Measurements from ENCODE around the gene PCED1B. TPM values are rescaled to one million over a fixed set of nuclear protein-coding genes. Genes with fewer than 3 reads are reported as not detected.

PCED1B gene
- total and polyA plus RNA-seq, 9 donors, result 0.22 to 0.94 (median 0.53) TPM

- H3K4me1 ChIP-seq (ENCODE audit: control insufficient read depth, insufficient read depth, low read length), result no peaks in the 10 kb centered on the region
- no peaks in the 10 kb centered on the region for H3K27me3 ChIP-seq (ENCODE audit: control insufficient read depth, insufficient read depth, low read length)
- no peak overlapping the region for H3K4me3 ChIP-seq (ENCODE audit: low read length)
- DNase-seq, result no peak
- no peaks in the 10 kb centered on the region for H3K36me3 ChIP-seq (ENCODE audit: control insufficient read depth, insufficient read depth, low read length)
- no peaks in the 10 kb centered on the region for H3K9me3 ChIP-seq (replicated peaks; ENCODE audit: control insufficient read depth, low read depth, low read length)
- no peak overlapping the region for H3K27ac ChIP-seq (ENCODE audit: low read length)
Observed at GRCh38 chr12:47141459-47141858, 62.0 kb downstream of the PCED1B start.

DNA sequence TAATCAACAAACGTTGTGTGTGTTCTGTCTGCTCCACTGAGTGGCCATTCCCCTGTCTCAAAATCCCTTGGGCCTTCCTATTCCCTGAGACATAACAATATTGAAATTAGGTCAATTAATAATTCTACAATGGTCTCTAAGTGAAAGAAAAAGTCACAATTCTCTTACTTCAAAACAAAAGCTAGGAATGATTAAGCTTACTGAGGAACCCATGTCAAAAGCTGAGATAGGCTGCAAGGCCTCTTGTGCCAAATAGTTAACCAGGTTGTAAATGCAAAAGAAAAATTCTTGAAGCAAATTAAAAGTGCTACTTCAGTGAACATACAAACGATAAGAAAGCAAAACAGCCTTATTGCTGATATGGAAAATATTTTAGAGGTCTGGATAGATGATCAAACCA lies 65.3 kb downstream of the PCED1B start:
- Histone ChIP-seq H3K9me3 (replicated peaks; ENCODE audit: control insufficient read depth, low read depth, low read length) (no peaks in the 10 kb centered on the region), H3K27me3 (ENCODE audit: control insufficient read depth, insufficient read depth, low read length) (no peaks in the 10 kb centered on the region), H3K4me3 (ENCODE audit: low read length) (no peak overlapping the region), H3K4me1 (ENCODE audit: control insufficient read depth, insufficient read depth, low read length) (no peaks in the 10 kb centered on the region), H3K27ac (ENCODE audit: low read length) (no peak overlapping the region), H3K36me3 (ENCODE audit: control insufficient read depth, insufficient read depth, low read length) (no peaks in the 10 kb centered on the region)
- DNase-seq, result no peak
- WGBS (ENCODE audit: insufficient coverage), result no CpG with 5 or more reads among the region's 2 CpGs

- Histone ChIP-seq H3K4me1 (ENCODE audit: control insufficient read depth, insufficient read depth, low read length) (no peaks in the 10 kb centered on the region), H3K27me3 (ENCODE audit: control insufficient read depth, insufficient read depth, low read length) (no peaks in the 10 kb centered on the region), H3K27ac (ENCODE audit: low read length) (no peak overlapping the region), H3K4me3 (ENCODE audit: low read length) (no peak overlapping the region), H3K9me3 (replicated peaks; ENCODE audit: control insufficient read depth, low read depth, low read length) (no peaks in the 10 kb centered on the region), H3K36me3 (ENCODE audit: control insufficient read depth, insufficient read depth, low read length) (no peaks in the 10 kb centered on the region)
- no peak for DNase-seq
- 82% methylated on average over 3 of the region's 4 CpGs for WGBS (ENCODE audit: insufficient coverage)
Observed at GRCh38 chr12:47145188-47145587, 65.8 kb downstream of the PCED1B start.

DNA sequence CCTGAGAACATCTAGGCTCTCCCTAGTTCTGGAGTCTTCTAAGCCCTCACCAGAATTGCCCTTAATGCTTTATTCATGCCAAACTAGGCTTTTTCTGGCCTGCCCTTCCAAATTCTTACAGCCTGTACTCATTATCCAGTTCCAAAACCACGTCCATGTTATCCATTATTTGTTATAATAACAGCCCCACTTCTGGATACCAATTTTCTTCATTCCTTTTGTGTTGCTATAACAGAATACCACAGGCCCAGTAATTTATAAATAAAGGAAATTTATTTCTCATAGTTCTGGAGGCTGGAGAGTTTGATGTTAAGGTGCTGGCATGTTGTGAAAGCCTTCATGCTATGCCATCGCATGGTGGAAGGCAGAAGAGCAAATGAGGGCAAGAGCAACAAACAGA lies 68.3 kb downstream of the PCED1B start:
- Histone ChIP-seq H3K36me3 (ENCODE audit: control insufficient read depth, insufficient read depth, low read length) (no peaks in the 10 kb centered on the region), H3K27me3 (ENCODE audit: control insufficient read depth, insufficient read depth, low read length) (no peaks in the 10 kb centered on the region), H3K4me1 (ENCODE audit: control insufficient read depth, insufficient read depth, low read length) (no peaks in the 10 kb centered on the region), H3K4me3 (ENCODE audit: low read length) (no peak overlapping the region), H3K27ac (ENCODE audit: low read length) (no peak overlapping the region), H3K9me3 (replicated peaks; ENCODE audit: control insufficient read depth, low read depth, low read length) (no peaks in the 10 kb centered on the region)
- no CpG with 5 or more reads among the region's 2 CpGs for WGBS (ENCODE audit: insufficient coverage)
- DNase-seq, result no peak

GRCh38 chr12:47149146-47149545 lies 69.7 kb downstream of the PCED1B start:
- Histone ChIP-seq H3K36me3 (ENCODE audit: control insufficient read depth, insufficient read depth, low read length) (no peaks in the 10 kb centered on the region), H3K4me3 (ENCODE audit: low read length) (no peak overlapping the region), H3K9me3 (replicated peaks; ENCODE audit: control insufficient read depth, low read depth, low read length) (no peaks in the 10 kb centered on the region), H3K4me1 (ENCODE audit: control insufficient read depth, insufficient read depth, low read length) (no peaks in the 10 kb centered on the region), H3K27ac (ENCODE audit: low read length) (no peak overlapping the region), H3K27me3 (ENCODE audit: control insufficient read depth, insufficient read depth, low read length) (no peaks in the 10 kb centered on the region)
- WGBS (ENCODE audit: insufficient coverage), result 86% methylated on average over 1 of the region's 3 CpGs
- DNase-seq, result no peak

DNA sequence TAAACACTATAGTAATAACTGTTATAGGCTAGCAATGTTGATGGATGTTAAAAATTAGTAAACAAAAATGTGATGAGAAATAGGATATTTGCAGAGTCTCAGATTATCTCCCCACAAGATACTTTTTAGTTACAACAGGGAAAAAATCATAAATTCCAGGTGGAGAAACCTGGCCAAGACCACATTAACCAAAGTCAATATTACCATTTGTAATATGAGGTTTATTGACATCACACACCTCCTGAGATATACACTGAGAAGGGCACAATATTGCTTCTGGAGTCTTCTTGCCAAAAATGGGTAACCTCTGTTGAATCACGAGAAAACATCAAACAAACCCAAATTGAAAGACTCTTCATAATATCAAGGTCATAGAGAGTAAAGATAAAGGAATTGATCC lies 72.7 kb downstream of the PCED1B start:
- no peak overlapping the region for H3K27ac ChIP-seq (ENCODE audit: low read length)
- no peak overlapping the region for H3K4me3 ChIP-seq (ENCODE audit: low read length)
- no CpG with 5 or more reads among the region's 1 CpG for WGBS (ENCODE audit: insufficient coverage)
- no peaks in the 10 kb centered on the region for H3K36me3 ChIP-seq (ENCODE audit: control insufficient read depth, insufficient read depth, low read length)
- no peaks in the 10 kb centered on the region for H3K9me3 ChIP-seq (replicated peaks; ENCODE audit: control insufficient read depth, low read depth, low read length)
- H3K4me1 ChIP-seq (ENCODE audit: control insufficient read depth, insufficient read depth, low read length), result no peaks in the 10 kb centered on the region
- DNase-seq, result no peak
- no peaks in the 10 kb centered on the region for H3K27me3 ChIP-seq (ENCODE audit: control insufficient read depth, insufficient read depth, low read length)

GRCh38 chr12:47155457-47156166 lies 76.2 kb downstream of the PCED1B start:
- no CpG with 5 or more reads among the region's 3 CpGs for WGBS (ENCODE audit: insufficient coverage)
- no peaks in the 10 kb centered on the region for H3K4me1 ChIP-seq (ENCODE audit: control insufficient read depth, insufficient read depth, low read length)
- H3K27ac ChIP-seq (ENCODE audit: low read length), result no peak overlapping the region
- no peaks in the 10 kb centered on the region for H3K27me3 ChIP-seq (ENCODE audit: control insufficient read depth, insufficient read depth, low read length)
- H3K4me3 ChIP-seq (ENCODE audit: low read length), result no peak overlapping the region
- DNase-seq, result no peak
- H3K36me3 ChIP-seq (ENCODE audit: control insufficient read depth, insufficient read depth, low read length), result no peaks in the 10 kb centered on the region
- H3K9me3 ChIP-seq (replicated peaks; ENCODE audit: control insufficient read depth, low read depth, low read length), result no peaks in the 10 kb centered on the region

GRCh38 chr12:47156167-47156736 lies 76.8 kb downstream of the PCED1B start:
- Histone ChIP-seq H3K9me3 (replicated peaks; ENCODE audit: control insufficient read depth, low read depth, low read length) (no peaks in the 10 kb centered on the region), H3K27me3 (ENCODE audit: control insufficient read depth, insufficient read depth, low read length) (no peaks in the 10 kb centered on the region), H3K27ac (ENCODE audit: low read length) (no peak overlapping the region), H3K4me1 (ENCODE audit: control insufficient read depth, insufficient read depth, low read length) (no peaks in the 10 kb centered on the region), H3K36me3 (ENCODE audit: control insufficient read depth, insufficient read depth, low read length) (no peaks in the 10 kb centered on the region), H3K4me3 (ENCODE audit: low read length) (no peak overlapping the region)
- DNase-seq, result peak; percentile 9
- 50% methylated on average over 2 of the region's 2 CpGs for WGBS (ENCODE audit: insufficient coverage)

GRCh38 chr12:47158792-47159191 lies 79.4 kb downstream of the PCED1B start:
- Histone ChIP-seq H3K27ac (ENCODE audit: low read length) (no peak overlapping the region), H3K27me3 (ENCODE audit: control insufficient read depth, insufficient read depth, low read length) (no peaks in the 10 kb centered on the region), H3K36me3 (ENCODE audit: control insufficient read depth, insufficient read depth, low read length) (no peaks in the 10 kb centered on the region), H3K9me3 (replicated peaks; ENCODE audit: control insufficient read depth, low read depth, low read length) (no peaks in the 10 kb centered on the region), H3K4me3 (ENCODE audit: low read length) (no peak overlapping the region), H3K4me1 (ENCODE audit: control insufficient read depth, insufficient read depth, low read length) (no peaks in the 10 kb centered on the region)
- no CpG with 5 or more reads among the region's 1 CpG for WGBS (ENCODE audit: insufficient coverage)
- no peak for DNase-seq

GRCh38 chr12:47159348-47159747 lies 79.9 kb downstream of the PCED1B start:
- Histone ChIP-seq H3K4me3 (ENCODE audit: low read length) (no peak overlapping the region), H3K36me3 (ENCODE audit: control insufficient read depth, insufficient read depth, low read length) (no peaks in the 10 kb centered on the region), H3K4me1 (ENCODE audit: control insufficient read depth, insufficient read depth, low read length) (no peaks in the 10 kb centered on the region), H3K27ac (ENCODE audit: low read length) (no peak overlapping the region), H3K27me3 (ENCODE audit: control insufficient read depth, insufficient read depth, low read length) (no peaks in the 10 kb centered on the region), H3K9me3 (replicated peaks; ENCODE audit: control insufficient read depth, low read depth, low read length) (no peaks in the 10 kb centered on the region)
- DNase-seq, result no peak
- WGBS (ENCODE audit: insufficient coverage), result no CpG with 5 or more reads among the region's 1 CpG
